ENCODE measurements around the gene CLIC6. TPM values are rescaled to one million over a fixed set of nuclear protein-coding genes. Genes with fewer than 3 reads are reported as not detected.

Gene CLIC6
- total RNA-seq, 2 donors from 2014 or later: 2.8 to 7.3 TPM

DNA sequence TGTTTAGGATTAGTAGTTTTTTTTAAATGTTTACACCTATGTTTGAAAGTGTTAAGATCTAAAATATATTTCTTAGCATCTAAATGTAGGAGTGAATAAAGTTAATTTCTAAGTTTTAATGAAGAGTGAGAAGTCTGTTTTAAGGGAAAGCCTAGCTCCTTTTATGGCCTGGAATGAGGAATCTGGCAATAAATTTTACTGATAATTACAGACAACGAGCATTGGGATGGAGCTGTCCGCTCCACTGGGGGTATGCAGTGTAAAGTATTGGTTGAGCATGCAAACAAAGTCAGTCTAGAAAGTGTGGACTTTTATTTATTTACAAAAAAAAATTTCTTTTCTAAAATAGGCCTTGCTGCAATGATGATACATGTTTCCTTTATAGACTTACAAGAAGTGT is 19.0 kb downstream of the CLIC6 start:
- Histone ChIP-seq H3K4me1 (ENCODE audit: control insufficient read depth in 1 of 2, low read depth in 2 of 2) (no peaks in the 10 kb centered on the region), H3K36me3 (no peaks in the 10 kb centered on the region), H3K4me3 (no peak overlapping the region), H3K9me3 (no peaks in the 10 kb centered on the region), H3K27me3 (replicated peaks; ENCODE audit: insufficient read depth) (no peaks in the 10 kb centered on the region), H3K27ac (no peak overlapping the region)
- TF ChIP-seq, protein P1, sequence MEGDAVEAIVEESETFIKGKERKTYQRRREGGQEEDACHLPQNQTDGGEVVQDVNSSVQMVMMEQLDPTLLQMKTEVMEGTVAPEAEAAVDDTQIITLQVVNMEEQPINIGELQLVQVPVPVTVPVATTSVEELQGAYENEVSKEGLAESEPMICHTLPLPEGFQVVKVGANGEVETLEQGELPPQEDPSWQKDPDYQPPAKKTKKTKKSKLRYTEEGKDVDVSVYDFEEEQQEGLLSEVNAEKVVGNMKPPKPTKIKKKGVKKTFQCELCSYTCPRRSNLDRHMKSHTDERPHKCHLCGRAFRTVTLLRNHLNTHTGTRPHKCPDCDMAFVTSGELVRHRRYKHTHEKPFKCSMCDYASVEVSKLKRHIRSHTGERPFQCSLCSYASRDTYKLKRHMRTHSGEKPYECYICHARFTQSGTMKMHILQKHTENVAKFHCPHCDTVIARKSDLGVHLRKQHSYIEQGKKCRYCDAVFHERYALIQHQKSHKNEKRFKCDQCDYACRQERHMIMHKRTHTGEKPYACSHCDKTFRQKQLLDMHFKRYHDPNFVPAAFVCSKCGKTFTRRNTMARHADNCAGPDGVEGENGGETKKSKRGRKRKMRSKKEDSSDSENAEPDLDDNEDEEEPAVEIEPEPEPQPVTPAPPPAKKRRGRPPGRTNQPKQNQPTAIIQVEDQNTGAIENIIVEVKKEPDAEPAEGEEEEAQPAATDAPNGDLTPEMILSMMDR (IDR thresholded peaks at IDR 0.05): no peak
- DNase-seq (ENCODE audit: low spot score) (no peak), ATAC-seq (ENCODE audit: insufficient number of reproducible peaks, low FRiP score, low read depth) (no peak)

DNA sequence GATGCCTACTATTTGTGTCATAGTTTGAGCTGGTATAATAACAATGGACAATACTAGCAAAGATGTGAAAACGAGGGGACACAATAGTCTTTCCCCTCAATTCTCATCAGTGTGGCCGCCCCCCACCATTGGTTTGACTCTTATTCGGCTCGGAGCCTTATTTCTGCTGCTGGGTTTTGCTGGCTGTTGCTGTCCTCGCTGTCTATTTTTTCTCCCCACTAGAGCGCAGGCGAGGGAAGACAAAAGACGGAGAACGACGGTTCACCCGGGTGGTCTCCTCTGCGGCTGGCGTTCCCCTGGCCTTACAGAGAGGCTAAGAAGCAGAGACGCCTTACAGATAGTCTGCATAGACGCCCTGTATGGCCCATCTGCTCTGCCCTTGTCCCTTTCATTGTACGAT is 19.4 kb downstream of the CLIC6 start:
- H3K4me3 ChIP-seq: no peak overlapping the region
- no peaks in the 10 kb centered on the region for H3K27me3 ChIP-seq (replicated peaks; ENCODE audit: insufficient read depth)
- ATAC-seq (ENCODE audit: insufficient number of reproducible peaks, low FRiP score, low read depth): no peak
- TF ChIP-seq, protein P1 (IDR thresholded peaks at IDR 0.05): no peak
- no peak overlapping the region for H3K27ac ChIP-seq
- DNase-seq (ENCODE audit: low spot score): no peak
- no peaks in the 10 kb centered on the region for H3K36me3 ChIP-seq
- H3K4me1 ChIP-seq (ENCODE audit: control insufficient read depth in 1 of 2, low read depth in 2 of 2): no peaks in the 10 kb centered on the region
- no peaks in the 10 kb centered on the region for H3K9me3 ChIP-seq

DNA sequence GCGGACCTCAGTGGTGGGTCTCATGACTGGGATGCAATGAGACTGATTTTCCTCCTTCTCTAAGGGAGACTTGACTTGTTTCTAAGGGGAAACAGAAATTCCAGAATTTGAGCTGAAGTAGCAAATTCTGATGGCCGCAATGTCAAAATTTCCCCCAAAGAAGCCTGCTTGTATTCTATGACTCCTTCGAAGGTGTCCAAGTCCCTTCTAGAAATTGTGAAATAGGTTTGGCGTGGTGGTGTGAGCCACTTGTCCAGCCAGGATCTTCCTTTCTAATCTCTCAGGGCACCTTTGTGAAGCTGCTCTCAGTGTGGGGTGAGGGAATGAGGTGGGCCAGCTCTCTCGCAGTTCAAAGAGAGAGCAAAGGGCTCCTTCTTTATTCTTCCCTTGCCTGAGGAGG is 19.9 kb downstream of the CLIC6 start:
- Histone ChIP-seq H3K9me3 (no peaks in the 10 kb centered on the region), H3K36me3 (no peaks in the 10 kb centered on the region), H3K4me3 (no peak overlapping the region), H3K27me3 (replicated peaks; ENCODE audit: insufficient read depth) (no peaks in the 10 kb centered on the region), H3K27ac (no peak overlapping the region), H3K4me1 (ENCODE audit: control insufficient read depth in 1 of 2, low read depth in 2 of 2) (no peaks in the 10 kb centered on the region)
- DNase-seq (ENCODE audit: low spot score): no peak
- no peak for ATAC-seq (ENCODE audit: insufficient number of reproducible peaks, low FRiP score, low read depth)
- TF ChIP-seq, protein P1 (IDR thresholded peaks at IDR 0.05): no peak

DNA sequence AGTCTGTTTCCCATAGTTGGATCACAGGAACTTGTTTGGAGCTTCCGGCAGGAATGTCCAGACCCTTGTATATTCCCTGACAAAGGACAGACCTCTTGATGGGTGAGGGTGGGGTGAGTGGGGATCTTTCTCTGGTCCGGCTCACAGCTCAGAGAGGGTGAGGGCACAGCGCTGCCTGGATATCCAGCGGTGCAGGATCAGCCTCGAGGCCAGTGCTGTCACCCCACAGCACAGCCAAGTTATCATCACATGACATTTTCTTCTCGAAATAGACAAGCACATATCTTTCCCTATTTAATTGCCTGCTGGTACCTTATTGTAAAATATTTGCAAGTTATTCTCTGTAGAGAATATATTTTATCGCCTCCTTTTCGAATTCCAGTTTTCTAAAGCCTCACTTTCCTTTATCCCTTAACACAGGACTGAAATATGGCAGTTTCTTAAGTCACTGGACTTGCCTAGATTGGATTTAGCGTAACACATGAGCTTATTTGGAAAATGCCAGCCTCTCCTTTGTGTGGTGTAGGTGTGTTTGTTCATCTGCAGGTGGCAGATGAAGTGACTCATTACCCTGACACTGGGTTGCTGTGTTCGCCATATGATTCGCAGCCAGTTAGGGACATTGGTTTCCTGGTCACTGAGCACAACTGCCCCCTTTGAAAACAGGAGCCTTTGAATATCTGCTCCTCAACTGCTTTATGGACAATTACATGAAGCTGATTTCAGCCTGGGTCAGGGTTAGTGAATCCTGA is 21.4 kb downstream of the CLIC6 start:
- H3K4me3 ChIP-seq: no peak overlapping the region
- H3K4me1 ChIP-seq (ENCODE audit: control insufficient read depth in 1 of 2, low read depth in 2 of 2): no peaks in the 10 kb centered on the region
- H3K36me3 ChIP-seq: no peaks in the 10 kb centered on the region
- no peak for ATAC-seq (ENCODE audit: insufficient number of reproducible peaks, low FRiP score, low read depth)
- H3K27me3 ChIP-seq (replicated peaks; ENCODE audit: insufficient read depth): no peaks in the 10 kb centered on the region
- TF ChIP-seq, protein P1 (IDR thresholded peaks at IDR 0.05): no peak
- H3K9me3 ChIP-seq: no peaks in the 10 kb centered on the region
- DNase-seq (ENCODE audit: low spot score): no peak
- H3K27ac ChIP-seq: no peak overlapping the region

DNA sequence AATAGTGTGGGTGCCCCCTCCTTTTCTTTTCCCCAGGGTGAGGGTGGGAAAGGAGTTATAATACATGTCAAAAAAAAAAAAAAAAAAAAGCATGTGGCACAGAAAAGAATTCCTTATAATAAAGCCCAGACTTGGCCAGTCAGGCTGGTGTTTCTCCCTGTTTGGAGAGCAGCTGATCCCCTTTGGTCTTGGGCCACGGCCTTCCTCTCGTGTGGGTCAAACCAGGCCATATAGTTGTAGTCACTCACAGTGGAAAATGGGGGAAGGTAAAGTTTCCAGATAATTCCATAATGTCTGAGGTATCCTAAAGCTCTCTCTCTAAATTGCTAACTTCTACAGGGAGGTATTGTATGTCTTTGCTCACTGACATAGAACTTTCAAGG is 22.0 kb downstream of the CLIC6 start:
- DNase-seq (ENCODE audit: low spot score) (no peak), ATAC-seq (ENCODE audit: insufficient number of reproducible peaks, low FRiP score, low read depth) (no peak)
- Histone ChIP-seq H3K9me3 (no peaks in the 10 kb centered on the region), H3K27me3 (replicated peaks; ENCODE audit: insufficient read depth) (no peaks in the 10 kb centered on the region), H3K36me3 (no peaks in the 10 kb centered on the region), H3K4me3 (no peak overlapping the region), H3K4me1 (ENCODE audit: control insufficient read depth in 1 of 2, low read depth in 2 of 2) (no peaks in the 10 kb centered on the region), H3K27ac (no peak overlapping the region)
- TF ChIP-seq, protein P1 (IDR thresholded peaks at IDR 0.05): no peak
